ENCODE measurements around the gene CRK.

The CRK gene

DNA sequence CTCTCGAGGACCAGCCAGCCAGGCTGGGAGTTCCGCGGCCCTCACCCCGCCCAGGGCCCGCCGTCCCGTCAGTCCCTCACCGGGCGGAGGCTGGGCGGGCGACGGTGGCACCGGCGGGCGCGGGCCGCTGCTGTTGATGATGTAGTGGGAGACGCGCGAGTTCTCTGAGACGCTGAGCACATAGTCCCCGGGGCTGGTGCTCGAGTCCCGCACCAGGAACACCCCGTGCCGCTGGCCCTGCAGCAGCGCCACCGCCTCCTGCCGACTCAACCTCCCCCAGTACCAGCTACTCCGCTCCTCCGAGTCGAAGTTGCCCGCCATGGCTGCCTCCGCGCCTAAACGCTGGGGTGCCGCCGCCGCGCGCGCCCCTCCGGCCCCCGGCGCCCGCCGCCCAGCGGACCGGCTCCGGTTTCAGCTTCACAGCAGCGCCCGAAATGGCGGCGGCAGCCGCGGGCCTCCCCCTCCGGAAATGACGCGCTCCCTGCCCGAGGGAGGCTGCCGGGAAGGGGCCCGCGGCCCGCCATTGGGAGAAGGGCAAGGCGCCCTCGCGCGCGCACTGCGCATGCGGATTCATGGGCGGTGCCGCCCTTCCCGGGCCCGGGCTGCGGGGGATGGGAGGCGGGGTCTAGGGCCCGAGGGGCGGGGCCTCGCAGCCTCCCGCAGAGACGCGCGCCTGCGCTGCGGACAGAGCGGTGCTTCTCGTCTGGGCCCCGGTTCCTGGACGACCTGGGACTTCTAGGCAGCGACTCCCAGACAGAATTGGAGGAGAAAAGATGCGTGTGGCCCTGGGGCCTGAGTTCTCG lies at the start of gene CRK:
TSS of gene CRK (minus strand) at position 436 of the 803 bp plus-strand sequence. CDS start at position 321, 115 bp downstream.
- Mint-ChIP-seq H3K27ac (peak within 1 kb of the TSS; percentile 91), H3K4me3 (peak within 1 kb of the TSS; percentile 91), H3K4me1 (peaks cover 45% of the 10 kb centered on the region), H3K9me3 (no peaks in the 10 kb centered on the region), H3K36me3 (peaks cover 10% of the 10 kb centered on the region), H3K27me3 (peaks cover 49% of the 10 kb centered on the region)
- peak; percentile 98 for DNase-seq
- CTCF ChIA-PET = no interaction called here

DNA sequence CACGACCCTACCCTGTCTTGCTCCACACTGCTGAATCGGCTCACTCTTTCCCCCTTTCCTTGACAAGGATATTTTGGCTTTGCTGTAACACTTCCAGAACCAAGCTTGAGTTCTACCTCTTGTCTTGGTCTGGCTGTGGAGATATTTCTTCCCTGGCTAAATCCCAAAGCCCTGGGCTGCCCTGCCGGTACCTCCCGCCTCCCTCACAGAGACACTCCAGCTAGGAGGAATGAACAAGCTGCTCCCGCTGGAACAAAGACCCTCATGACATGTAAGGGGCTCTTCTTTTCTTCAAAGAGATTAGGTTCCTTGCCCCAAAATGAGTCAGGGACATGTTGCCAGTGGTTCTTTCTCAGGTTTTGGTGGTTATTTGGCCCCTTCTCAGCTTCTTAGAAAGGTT lies 49.6 kb upstream of the CRK start:
- no peak overlapping the region for H3K4me3 Mint-ChIP-seq
- no peaks in the 10 kb centered on the region for H3K27me3 Mint-ChIP-seq
- no peak overlapping the region for H3K27ac Mint-ChIP-seq
- no peak for DNase-seq
- CTCF ChIA-PET = no interaction called here
- peaks cover 16% of the 10 kb centered on the region for H3K4me1 Mint-ChIP-seq
- peaks cover 26% of the 10 kb centered on the region for H3K36me3 Mint-ChIP-seq
- H3K9me3 Mint-ChIP-seq = no peaks in the 10 kb centered on the region

DNA sequence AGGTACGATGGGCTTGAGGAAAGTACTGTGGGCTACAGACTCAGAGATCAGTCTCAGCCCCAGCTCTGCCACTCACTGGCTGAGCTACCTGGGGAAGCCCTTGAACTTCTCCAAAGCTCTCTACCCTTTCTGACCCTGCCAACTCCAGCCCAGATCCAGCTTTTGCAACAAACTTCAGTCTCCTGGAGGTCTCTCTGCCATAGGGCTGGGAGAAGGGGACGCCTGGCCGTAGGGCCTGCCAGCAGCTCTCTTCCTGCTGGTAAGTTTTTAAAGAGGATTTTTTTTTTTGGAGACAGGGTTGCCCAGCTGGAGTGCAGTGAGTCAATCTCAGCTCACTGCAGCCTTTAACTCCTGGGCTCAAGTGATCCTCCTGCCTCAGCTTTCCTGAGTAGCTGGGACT lies 48.8 kb upstream of the CRK start:
- Mint-ChIP-seq H3K4me3 (no peak overlapping the region), H3K27me3 (no peaks in the 10 kb centered on the region), H3K9me3 (no peaks in the 10 kb centered on the region), H3K4me1 (peaks cover 15% of the 10 kb centered on the region), H3K27ac (no peak overlapping the region), H3K36me3 (peaks cover 26% of the 10 kb centered on the region)
- CTCF ChIA-PET = interaction anchor here (1.3 kb wide), 1 partner anchor 10 kb away, joined by 5 read pairs; no protein-coding TSS in a partner anchor
- no peak for DNase-seq

DNA sequence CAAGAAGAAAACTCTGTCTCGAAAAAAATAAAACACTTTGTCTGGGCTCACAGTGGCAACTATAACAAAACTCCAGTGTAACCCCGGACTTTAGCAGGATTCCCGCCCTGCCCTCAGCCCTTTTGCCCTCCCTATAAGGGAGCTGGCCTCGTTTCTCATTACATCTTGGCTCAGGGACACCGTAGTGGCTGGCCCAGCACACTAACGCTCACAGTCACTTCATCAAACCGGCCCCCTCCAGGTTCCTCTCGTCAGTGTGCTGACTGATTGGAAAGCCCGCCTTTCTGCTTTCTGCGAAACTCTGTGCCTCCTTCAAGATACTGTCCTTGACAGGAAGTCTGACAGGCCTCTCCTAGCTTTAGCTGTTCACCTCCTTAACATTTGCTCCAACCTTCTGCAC lies 47.7 kb upstream of the CRK start:
- no peaks in the 10 kb centered on the region for H3K27me3 Mint-ChIP-seq
- H3K9me3 Mint-ChIP-seq = no peaks in the 10 kb centered on the region
- CTCF ChIA-PET = no interaction called here
- peaks cover 6% of the 10 kb centered on the region for H3K4me1 Mint-ChIP-seq
- no peak overlapping the region for H3K27ac Mint-ChIP-seq
- DNase-seq = no peak
- H3K36me3 Mint-ChIP-seq = peaks cover 19% of the 10 kb centered on the region
- H3K4me3 Mint-ChIP-seq = no peak overlapping the region

DNA sequence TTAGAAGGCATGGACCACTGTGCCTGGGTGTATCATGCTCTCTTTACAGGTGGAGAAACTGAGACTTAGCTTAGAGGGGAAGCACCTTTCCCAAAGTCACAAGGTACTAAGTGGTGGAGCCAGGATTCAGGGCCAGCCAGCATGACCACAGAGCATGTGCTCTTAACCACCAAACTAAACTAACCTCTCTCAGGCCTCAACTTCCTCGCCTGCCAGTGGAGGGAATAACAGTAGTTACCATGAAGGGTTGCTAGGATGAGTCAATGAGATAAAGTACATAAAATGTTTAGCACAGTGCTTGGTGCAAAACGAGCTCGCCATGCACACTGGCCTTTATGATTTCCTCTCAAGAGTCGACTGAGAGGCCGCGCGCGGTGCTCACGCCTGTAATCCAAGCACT lies 42.8 kb upstream of the CRK start:
- Mint-ChIP-seq H3K4me1 (no peaks in the 10 kb centered on the region), H3K27ac (no peak overlapping the region), H3K36me3 (peaks cover 6% of the 10 kb centered on the region), H3K4me3 (no peak overlapping the region), H3K27me3 (no peaks in the 10 kb centered on the region), H3K9me3 (no peaks in the 10 kb centered on the region)
- DNase-seq = no peak
- CTCF ChIA-PET = interaction anchor here (0.6 kb wide), 1 partner anchor 16 kb away, joined by 3 read pairs; no protein-coding TSS in a partner anchor

DNA sequence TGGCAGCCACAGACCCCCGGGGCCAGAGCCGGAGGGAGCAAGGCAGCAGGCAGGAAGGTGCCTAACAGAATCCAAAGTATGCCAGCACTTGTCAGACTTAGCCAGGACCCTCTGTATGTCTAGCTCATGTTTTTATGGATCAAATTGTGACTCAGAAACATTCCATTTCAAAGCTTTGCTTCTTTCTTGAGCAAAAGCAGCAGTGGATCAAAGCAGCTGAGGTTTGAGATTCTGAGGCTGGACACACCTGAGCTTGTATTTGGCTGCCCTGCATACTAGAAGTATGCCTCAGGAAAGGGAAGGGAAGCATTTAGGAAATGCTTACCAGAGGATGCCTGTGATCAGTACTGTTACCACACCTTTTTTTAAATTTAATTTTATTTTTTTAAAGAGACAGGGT lies 42.2 kb upstream of the CRK start:
- H3K27me3 Mint-ChIP-seq = peaks cover 4% of the 10 kb centered on the region
- CTCF ChIA-PET = interaction anchor here (0.6 to 1.5 kb wide), 2 partner anchors 11 to 17 kb away, joined by 3 read pairs; no protein-coding TSS in a partner anchor
- H3K9me3 Mint-ChIP-seq = no peaks in the 10 kb centered on the region
- H3K4me1 Mint-ChIP-seq = peaks cover 2% of the 10 kb centered on the region
- peaks cover 7% of the 10 kb centered on the region for H3K36me3 Mint-ChIP-seq
- no peak for DNase-seq
- no peak overlapping the region for H3K4me3 Mint-ChIP-seq
- H3K27ac Mint-ChIP-seq = no peak overlapping the region

DNA sequence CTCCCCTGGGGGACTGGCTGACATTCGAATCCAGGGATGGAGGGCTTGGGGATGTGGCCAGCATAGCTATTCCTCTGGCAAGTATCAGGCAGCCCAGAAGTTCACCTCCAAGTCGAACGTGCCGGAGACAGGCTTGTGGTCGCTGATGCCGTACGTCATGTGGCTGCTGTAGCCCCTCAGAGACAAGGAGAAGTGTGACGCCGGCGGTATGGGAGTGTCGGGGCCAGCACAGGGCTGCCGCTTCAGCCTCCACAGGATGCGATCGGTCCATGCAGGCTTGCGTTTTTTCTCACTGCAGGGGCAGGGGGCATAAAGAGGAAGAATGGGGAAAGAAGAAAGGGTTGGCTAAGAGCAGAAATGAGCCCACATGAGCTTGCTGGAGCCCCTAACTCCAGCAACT lies 41.8 kb upstream of the CRK start:
- Mint-ChIP-seq H3K36me3 (peaks cover 7% of the 10 kb centered on the region), H3K27ac (peak overlapping the region; percentile 20), H3K27me3 (peaks cover 8% of the 10 kb centered on the region), H3K4me3 (no peak overlapping the region), H3K9me3 (no peaks in the 10 kb centered on the region), H3K4me1 (peaks cover 5% of the 10 kb centered on the region)
- DNase-seq = no peak
- CTCF ChIA-PET = interaction anchor here (1.5 kb wide), 1 partner anchor 12 kb away, joined by 3 read pairs; no protein-coding TSS in a partner anchor

DNA sequence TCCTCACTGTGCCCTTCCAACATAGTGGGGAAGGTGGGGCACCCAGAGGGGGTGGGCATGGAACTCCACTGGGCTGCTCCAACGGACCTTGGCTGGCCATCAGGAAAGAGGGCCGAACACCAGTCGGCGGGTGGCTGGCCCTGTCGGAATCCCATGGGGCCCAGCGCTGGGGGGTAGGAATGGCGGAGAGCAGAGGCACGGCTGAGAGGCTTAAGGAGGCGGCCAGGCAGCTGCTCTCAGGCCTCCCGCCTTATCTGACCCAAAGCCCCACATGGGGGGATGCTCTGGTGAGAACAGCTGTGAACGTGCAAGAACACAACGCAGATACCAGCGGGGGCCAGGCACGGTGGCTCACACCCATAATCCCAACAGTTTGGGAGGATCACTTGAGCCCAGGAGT lies 40.8 kb upstream of the CRK start:
- Mint-ChIP-seq H3K36me3 (peaks cover 7% of the 10 kb centered on the region), H3K4me1 (peaks cover 13% of the 10 kb centered on the region), H3K27me3 (peaks cover 17% of the 10 kb centered on the region), H3K9me3 (no peaks in the 10 kb centered on the region), H3K27ac (no peak overlapping the region), H3K4me3 (no peak overlapping the region)
- no peak for DNase-seq
- CTCF ChIA-PET = no interaction called here

DNA sequence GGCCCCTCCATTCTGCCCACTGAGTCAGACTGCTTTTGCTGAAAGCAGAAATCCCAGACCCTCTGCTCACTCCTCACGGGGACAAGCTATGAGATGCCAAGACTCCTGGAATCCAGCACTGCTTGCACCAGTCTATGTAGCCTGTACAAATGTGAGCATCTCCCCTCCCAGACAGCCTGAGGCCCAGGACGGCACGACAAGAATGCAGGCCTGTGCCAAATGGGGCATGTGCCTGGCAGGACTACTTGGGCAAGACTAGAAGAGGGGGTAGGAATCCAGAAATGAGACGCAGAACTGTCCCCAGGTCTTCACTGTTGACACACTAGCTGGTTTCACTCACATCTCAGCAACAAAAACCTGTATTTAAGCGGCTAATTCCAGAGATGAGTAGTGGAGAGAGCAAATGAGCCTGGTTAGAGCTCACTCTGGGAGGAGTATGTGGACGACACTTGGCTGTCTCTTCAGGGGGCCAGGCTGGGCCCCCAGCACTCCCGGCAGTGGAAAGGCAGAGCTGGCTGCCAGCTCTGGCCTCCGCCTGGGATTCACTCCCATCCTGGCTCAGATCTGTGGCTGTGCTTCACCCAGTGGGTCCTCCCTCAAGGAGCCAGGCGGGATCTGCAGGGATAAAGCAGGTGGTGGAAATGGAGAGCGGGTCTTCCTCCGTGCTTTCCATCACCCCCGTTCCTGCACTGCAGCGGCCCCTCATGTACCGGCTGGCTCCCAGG lies 39.4 kb upstream of the CRK start:
- peaks cover 21% of the 10 kb centered on the region for H3K27me3 Mint-ChIP-seq
- peaks cover 9% of the 10 kb centered on the region for H3K36me3 Mint-ChIP-seq
- peaks cover 20% of the 10 kb centered on the region for H3K4me1 Mint-ChIP-seq
- DNase-seq = no peak
- CTCF ChIA-PET = no interaction called here
- H3K9me3 Mint-ChIP-seq = no peaks in the 10 kb centered on the region
- no peak overlapping the region for H3K27ac Mint-ChIP-seq
- no peak overlapping the region for H3K4me3 Mint-ChIP-seq

DNA sequence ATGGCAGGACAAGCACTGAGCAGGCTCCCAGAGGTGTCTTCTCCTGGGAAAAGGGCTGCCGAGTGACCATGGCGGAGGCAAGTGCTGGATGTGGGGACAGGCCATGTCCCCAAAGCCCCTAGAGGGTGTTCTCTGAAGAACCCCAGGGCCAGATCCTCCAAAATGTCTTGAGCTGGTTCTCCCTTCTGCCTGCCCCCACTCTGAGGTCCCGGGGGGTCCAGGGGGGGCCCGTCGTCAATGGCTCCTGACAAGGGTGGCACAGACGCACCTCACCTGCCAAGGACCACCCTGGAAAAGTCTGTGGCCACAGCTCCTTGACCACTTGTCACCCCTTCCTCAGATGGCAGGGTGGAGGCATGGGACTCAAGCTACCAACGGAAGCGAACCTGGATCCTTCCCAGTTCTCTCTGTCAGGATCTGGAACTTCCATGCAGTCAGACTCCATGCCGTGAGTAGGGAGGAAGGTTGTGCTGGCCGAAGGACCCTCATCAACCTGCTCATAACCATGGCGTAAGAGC lies 38.8 kb upstream of the CRK start:
- CTCF ChIA-PET = no interaction called here
- peaks cover 24% of the 10 kb centered on the region for H3K27me3 Mint-ChIP-seq
- peaks cover 10% of the 10 kb centered on the region for H3K36me3 Mint-ChIP-seq
- no peak overlapping the region for H3K4me3 Mint-ChIP-seq
- H3K9me3 Mint-ChIP-seq = no peaks in the 10 kb centered on the region
- no peak for DNase-seq
- peaks cover 24% of the 10 kb centered on the region for H3K4me1 Mint-ChIP-seq
- no peak overlapping the region for H3K27ac Mint-ChIP-seq

DNA sequence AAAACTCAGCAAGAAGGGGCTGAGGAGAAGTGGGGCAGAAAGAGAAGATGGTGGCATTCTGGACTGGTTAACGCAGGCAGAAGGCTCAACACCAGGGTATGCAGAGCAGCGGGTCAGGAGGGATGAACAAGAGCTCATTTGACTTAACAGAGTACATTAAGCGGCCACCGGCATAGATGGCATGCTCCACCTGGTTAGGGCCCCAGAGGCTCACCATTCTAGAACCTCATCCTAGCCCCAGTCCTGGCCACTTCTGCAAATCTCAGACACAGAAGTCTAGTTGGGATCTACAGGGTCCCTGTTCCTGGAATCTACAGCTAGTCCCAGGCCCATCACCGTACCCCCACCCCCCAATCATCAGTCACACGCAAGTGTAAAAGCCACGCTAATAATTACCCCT lies 38.2 kb upstream of the CRK start:
- CTCF ChIA-PET = no interaction called here
- no peak for DNase-seq
- Mint-ChIP-seq H3K4me1 (peaks cover 29% of the 10 kb centered on the region), H3K27me3 (peaks cover 26% of the 10 kb centered on the region), H3K9me3 (no peaks in the 10 kb centered on the region), H3K4me3 (no peak overlapping the region), H3K36me3 (peaks cover 10% of the 10 kb centered on the region), H3K27ac (no peak overlapping the region)

DNA sequence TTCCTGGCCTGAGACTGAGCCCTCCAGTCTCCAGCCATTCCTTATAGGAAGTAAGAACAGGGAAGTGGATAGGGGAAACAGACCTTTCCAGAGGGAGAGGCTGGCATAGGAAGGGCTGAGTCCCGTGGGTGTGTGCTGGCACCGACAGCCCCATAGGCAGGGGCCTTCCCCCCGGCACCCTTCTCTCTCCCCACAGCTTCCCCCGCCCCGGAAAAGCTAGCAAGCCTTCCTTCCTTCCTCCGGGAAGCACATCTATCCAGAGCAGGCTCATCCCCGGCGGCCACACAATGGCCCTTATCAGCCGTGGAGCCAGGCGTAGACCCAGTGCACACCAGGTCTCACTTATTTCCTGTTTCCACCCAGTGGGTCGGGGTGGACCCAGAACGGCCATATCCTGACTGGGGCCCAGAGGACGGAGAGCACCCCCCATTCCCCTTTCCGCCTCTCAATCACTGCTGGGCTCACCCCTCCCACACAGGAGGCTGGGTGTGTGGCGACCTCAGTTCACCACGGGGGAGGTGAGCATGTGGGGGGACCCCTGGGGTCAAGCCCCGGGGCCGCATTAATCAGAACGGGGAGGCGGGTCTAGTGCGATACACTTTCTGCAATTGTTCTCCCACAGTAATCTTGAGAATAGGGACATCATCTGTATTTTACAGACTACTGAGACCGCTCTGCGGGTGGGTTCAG lies 37.4 kb upstream of the CRK start:
- Mint-ChIP-seq H3K27ac (no peak overlapping the region), H3K4me1 (peaks cover 36% of the 10 kb centered on the region), H3K36me3 (peaks cover 10% of the 10 kb centered on the region), H3K4me3 (peak overlapping the region; percentile 38), H3K27me3 (peaks cover 34% of the 10 kb centered on the region), H3K9me3 (no peaks in the 10 kb centered on the region)
- no peak for DNase-seq
- CTCF ChIA-PET = interaction anchor here (1.2 kb wide), 1 partner anchor 131 kb away, joined by 3 read pairs; no protein-coding TSS in a partner anchor

DNA sequence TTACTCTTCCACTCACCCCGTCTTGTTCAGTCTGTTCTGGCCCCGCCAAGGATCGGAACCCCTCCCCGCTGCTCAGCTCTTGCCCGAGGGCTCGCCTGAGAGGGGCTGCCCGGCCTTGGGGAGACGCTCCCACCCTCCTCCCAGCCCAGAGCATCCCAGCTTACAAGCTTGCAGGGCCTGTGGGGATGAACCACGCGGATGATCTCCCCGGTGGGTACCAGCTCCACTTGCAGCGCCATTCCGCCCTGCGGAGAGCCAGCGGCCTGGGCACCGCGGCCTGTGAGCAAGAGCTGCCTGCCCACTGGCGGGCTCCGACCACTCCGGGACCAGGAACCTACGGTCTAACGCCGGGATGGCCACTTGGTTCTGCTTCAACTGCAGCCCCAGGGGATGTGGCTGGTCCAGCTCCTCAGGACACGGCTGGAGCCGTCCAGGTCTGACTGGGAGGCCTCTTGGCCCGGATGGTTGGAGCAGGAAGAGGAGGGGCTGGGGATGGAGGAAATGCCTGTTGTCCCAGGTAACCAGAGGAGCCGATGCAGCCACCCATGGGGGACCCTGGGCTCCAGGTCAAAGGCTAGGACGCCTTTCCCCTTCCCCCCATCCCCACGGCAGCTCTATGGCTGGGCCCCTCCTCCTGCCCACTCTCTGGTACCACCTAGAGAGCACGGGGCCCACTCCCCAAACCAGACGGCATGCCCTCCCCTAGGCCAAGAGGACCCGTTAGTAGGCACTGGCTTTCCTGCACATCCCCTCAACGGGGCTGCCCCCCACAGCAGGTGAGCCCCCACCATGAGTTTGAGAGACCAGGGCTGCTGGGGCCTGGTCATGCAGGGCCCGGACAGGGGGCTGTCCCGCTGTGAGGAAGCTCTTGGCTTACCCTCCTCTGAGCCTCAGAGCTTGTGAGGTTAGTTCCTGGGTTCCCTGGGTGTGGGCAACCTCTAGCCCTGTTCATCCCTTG lies 36.5 kb upstream of the CRK start, which contains the start of gene MYO1C:
TSS of gene MYO1C (minus strand) at position 438 of the 958 bp plus-strand sequence. CDS start at position 239, 199 bp downstream.
- H3K4me3 Mint-ChIP-seq = peak within 1 kb of the TSS; percentile 86
- peaks cover 41% of the 10 kb centered on the region for H3K4me1 Mint-ChIP-seq
- peak within 1 kb of the TSS; percentile 74 for H3K27ac Mint-ChIP-seq
- peaks cover 10% of the 10 kb centered on the region for H3K36me3 Mint-ChIP-seq
- peaks cover 39% of the 10 kb centered on the region for H3K27me3 Mint-ChIP-seq
- DNase-seq = no peak
- CTCF ChIA-PET = interaction anchor here (1.2 kb wide), 1 partner anchor 130 kb away, joined by 3 read pairs; no protein-coding TSS in a partner anchor
- no peaks in the 10 kb centered on the region for H3K9me3 Mint-ChIP-seq

All from activated naive CD4-positive, alpha-beta T cell treated with anti-CD3 and anti-CD28 coated beads, Interleukin-2, amount 10 ng/mL, durations not matched to agents 7 days and 5 days (primary cell).